ENCODE measurements around the gene TRABD2B. TPM values are rescaled to one million over a fixed set of nuclear protein-coding genes. Genes with fewer than 3 reads are reported as not detected.

Gene TRABD2B
- total and polyA plus RNA-seq, 4 donors, result 0.28 to 2.6 (median 1.3) TPM

- Histone ChIP-seq H3K27me3 (ENCODE audit: control insufficient read depth in 4 of 4, insufficient read depth in 4 of 4, low read length in 3 of 4) (no peaks in the 10 kb centered on the region), H3K27ac (ENCODE audit: low read depth in 1 of 2, low read length in 2 of 2) (no peak overlapping the region), H3K9ac (ENCODE audit: low read depth in 1 of 2, low read length in 2 of 2) (no peak overlapping the region), H3K4me1 (ENCODE audit: control insufficient read depth in 4 of 4, insufficient read depth in 4 of 4, low read length in 3 of 4) (peaks cover 0 to 17% (median 13%) of the 10 kb centered on the region in 4 donors), H3K9me3 (ENCODE audit: control insufficient read depth in 4 of 4, low read length in 3 of 4) (no peaks in the 10 kb centered on the region), H3K4me3 (ENCODE audit: low read depth in 1 of 3, low read length in 3 of 3) (no peak overlapping the region), H3K36me3 (ENCODE audit: control insufficient read depth in 4 of 4, insufficient read depth in 3 of 4, low read depth in 1 of 4, low read length in 3 of 4) (no peaks in the 10 kb centered on the region)
- WGBS, result 89% methylated on average over 3 of the region's 3 CpGs
- no peak for TF ChIP-seq ZBTB33 (IDR thresholded peaks at IDR 0.05)
- TF ChIP-seq JUND (IDR thresholded peaks at IDR 0.05), result no peak
- TF ChIP-seq YY1 (IDR thresholded peaks at IDR 0.05), result no peak
- DNase-seq (ENCODE audit: low spot score), result no peak
Measured at GRCh38 chr1:47769295-47769694, 227.9 kb downstream of the TRABD2B start.

GRCh38 chr1:47767741-47768100 is 229.5 kb downstream of the TRABD2B start:
- H3K4me1 ChIP-seq (ENCODE audit: control insufficient read depth in 4 of 4, insufficient read depth in 4 of 4, low read length in 3 of 4), result peaks cover 0 to 17% (median 13%) of the 10 kb centered on the region in 4 donors
- no peak overlapping the region for H3K4me3 ChIP-seq (ENCODE audit: low read depth in 1 of 3, low read length in 3 of 3)
- WGBS, result 55% methylated on average over 11 of the region's 11 CpGs
- H3K9me3 ChIP-seq (ENCODE audit: control insufficient read depth in 4 of 4, low read length in 3 of 4), result no peaks in the 10 kb centered on the region
- no peak for DNase-seq (ENCODE audit: low spot score)
- no peaks in the 10 kb centered on the region for H3K36me3 ChIP-seq (ENCODE audit: control insufficient read depth in 4 of 4, insufficient read depth in 3 of 4, low read depth in 1 of 4, low read length in 3 of 4)
- H3K27ac ChIP-seq (ENCODE audit: low read depth in 1 of 2, low read length in 2 of 2), result no peak overlapping the region
- TF ChIP-seq SP1 (IDR thresholded peaks at IDR 0.05), result no peak
- TF ChIP-seq, protein P1, sequence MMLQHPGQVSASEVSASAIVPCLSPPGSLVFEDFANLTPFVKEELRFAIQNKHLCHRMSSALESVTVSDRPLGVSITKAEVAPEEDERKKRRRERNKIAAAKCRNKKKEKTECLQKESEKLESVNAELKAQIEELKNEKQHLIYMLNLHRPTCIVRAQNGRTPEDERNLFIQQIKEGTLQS (IDR thresholded peaks at IDR 0.05), result no peak
- no peak for TF ChIP-seq RXRA (IDR thresholded peaks at IDR 0.05)
- TF ChIP-seq, protein P2, sequence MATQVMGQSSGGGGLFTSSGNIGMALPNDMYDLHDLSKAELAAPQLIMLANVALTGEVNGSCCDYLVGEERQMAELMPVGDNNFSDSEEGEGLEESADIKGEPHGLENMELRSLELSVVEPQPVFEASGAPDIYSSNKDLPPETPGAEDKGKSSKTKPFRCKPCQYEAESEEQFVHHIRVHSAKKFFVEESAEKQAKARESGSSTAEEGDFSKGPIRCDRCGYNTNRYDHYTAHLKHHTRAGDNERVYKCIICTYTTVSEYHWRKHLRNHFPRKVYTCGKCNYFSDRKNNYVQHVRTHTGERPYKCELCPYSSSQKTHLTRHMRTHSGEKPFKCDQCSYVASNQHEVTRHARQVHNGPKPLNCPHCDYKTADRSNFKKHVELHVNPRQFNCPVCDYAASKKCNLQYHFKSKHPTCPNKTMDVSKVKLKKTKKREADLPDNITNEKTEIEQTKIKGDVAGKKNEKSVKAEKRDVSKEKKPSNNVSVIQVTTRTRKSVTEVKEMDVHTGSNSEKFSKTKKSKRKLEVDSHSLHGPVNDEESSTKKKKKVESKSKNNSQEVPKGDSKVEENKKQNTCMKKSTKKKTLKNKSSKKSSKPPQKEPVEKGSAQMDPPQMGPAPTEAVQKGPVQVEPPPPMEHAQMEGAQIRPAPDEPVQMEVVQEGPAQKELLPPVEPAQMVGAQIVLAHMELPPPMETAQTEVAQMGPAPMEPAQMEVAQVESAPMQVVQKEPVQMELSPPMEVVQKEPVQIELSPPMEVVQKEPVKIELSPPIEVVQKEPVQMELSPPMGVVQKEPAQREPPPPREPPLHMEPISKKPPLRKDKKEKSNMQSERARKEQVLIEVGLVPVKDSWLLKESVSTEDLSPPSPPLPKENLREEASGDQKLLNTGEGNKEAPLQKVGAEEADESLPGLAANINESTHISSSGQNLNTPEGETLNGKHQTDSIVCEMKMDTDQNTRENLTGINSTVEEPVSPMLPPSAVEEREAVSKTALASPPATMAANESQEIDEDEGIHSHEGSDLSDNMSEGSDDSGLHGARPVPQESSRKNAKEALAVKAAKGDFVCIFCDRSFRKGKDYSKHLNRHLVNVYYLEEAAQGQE (IDR thresholded peaks at IDR 0.05), result no peak
- no peak overlapping the region for H3K9ac ChIP-seq (ENCODE audit: low read depth in 1 of 2, low read length in 2 of 2)
- H3K27me3 ChIP-seq (ENCODE audit: control insufficient read depth in 4 of 4, insufficient read depth in 4 of 4, low read length in 3 of 4), result no peaks in the 10 kb centered on the region

GRCh38 chr1:47766832-47767740 is 230.1 kb downstream of the TRABD2B start:
- Histone ChIP-seq H3K4me3 (ENCODE audit: low read depth in 1 of 3, low read length in 3 of 3) (no peak overlapping the region), H3K27me3 (ENCODE audit: control insufficient read depth in 4 of 4, insufficient read depth in 4 of 4, low read length in 3 of 4) (no peaks in the 10 kb centered on the region), H3K9ac (ENCODE audit: low read depth in 1 of 2, low read length in 2 of 2) (no peak overlapping the region), H3K9me3 (ENCODE audit: control insufficient read depth in 4 of 4, low read length in 3 of 4) (no peaks in the 10 kb centered on the region), H3K36me3 (ENCODE audit: control insufficient read depth in 4 of 4, insufficient read depth in 3 of 4, low read depth in 1 of 4, low read length in 3 of 4) (no peaks in the 10 kb centered on the region), H3K27ac (ENCODE audit: low read depth in 1 of 2, low read length in 2 of 2) (no peak overlapping the region), H3K4me1 (ENCODE audit: control insufficient read depth in 4 of 4, insufficient read depth in 4 of 4, low read length in 3 of 4) (peaks cover 0 to 17% (median 13%) of the 10 kb centered on the region in 4 donors)
- WGBS, result 57% methylated on average over 12 of the region's 12 CpGs
- TF ChIP-seq HNF4A (conservative IDR thresholded peaks at IDR 0.05) (peak; percentile 32 to 45), MAX (IDR thresholded peaks at IDR 0.05) (no peak)
- TF ChIP-seq, protein P2 (IDR thresholded peaks at IDR 0.05), result no peak
- DNase-seq (ENCODE audit: low spot score), result no peak
